Esophagus mucosa (tissue), 1 donor: ENCODE measurements around the gene GATC. TPM values are rescaled to one million over a fixed set of nuclear protein-coding genes. Genes with fewer than 3 reads are reported as not detected.
"Not testable (repeated sequence)": the region's sequence is repeated elsewhere in the genome, so short reads cannot be mapped to it uniquely, and the experiment has no call there.

ENCODE experiments used
- ATAC-seq: fragments of 200-7000 bp; cut with Tn5 transposase; one replicate; pipeline ENCODE4 v1.9.1; 2020
- total RNA-seq: library from RNA; stranded (reverse); gene quantifications from one replicate; pipeline ENCODE4 v1.2.4, GENCODE V29; 2023
- donor health status: DM: yes; HTN: yes; CAD: no.

The GATC gene
- total RNA-seq, 1 donor from 2014 or later: 9.8 TPM

- peak; percentile 99 for ATAC-seq
Observed at GRCh38 chr12:120437735-120438494, 8.3 kb upstream of the GATC start, which contains the start of gene COX6A1. Gene COX6A1, plus strand, starts transcription at chr12:120438113. Its CDS starts 14 bp downstream, at chr12:120438127.

DNA sequence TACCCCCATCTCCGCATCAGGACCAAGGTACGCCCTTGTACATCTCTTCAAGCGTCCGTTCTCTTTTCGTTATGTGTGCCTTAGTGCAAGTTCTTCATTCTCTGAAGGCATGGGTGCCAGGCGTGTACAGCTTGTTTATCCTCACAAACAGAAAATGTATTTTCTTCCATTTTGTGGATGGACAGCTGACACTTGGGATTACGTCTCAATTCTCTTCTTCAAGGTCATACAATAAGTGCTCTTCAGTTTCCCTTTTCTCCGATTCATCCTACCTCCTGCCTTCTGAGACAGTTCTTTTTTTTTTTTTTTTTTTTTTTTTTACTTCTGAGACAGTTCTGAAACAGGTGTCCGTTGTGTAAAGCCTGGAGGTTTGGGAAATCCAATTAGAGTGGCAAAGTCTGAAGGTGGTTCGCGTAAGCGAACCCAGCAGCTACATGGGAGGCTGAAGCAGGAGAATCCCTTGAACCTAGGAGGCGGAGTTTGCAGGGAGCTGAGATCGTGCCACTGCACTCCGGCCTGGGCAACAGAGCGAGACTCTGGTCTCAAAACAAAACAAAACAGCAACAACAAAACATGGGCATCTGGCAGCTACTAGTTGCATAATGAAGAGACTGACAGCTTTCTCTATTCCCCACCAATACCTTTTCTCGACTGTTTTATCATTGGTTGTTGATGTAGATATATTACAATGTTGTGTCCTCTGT lies 7.6 kb upstream of the GATC start:
- peak; percentile 4 for ATAC-seq

GRCh38 chr12:120439646-120440247 lies 6.5 kb upstream of the GATC start:
- peak; percentile 42 for ATAC-seq

- no peak for ATAC-seq
Observed at GRCh38 chr12:120444676-120445075, 1.6 kb upstream of the GATC start.

DNA sequence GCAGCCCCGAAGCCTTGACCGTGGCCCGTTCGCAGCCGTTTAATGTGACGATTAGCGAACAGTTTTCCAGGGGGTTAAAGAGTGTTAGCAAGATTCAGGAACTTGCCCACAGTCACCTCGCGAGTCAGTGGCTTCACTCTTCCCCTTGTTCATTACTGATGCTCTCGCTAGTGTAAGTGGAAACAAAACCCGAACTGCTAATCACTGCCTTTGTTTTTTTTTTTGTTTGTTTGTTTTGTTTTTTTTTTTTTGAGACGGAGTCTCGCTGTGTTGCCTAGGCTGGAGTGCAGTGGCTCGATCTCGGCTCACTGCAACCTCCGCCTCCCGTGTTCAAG lies 567 bp downstream of the GATC start:
- not testable (repeated sequence) for ATAC-seq

GRCh38 chr12:120447992-120448391 lies 1.7 kb downstream of the GATC start:
- ATAC-seq: no peak

GRCh38 chr12:120452524-120452923 lies 6.3 kb downstream of the GATC start:
- ATAC-seq: not testable (repeated sequence)

GRCh38 chr12:120453060-120453750 lies 7.0 kb downstream of the GATC start:
- ATAC-seq: no peak

DNA sequence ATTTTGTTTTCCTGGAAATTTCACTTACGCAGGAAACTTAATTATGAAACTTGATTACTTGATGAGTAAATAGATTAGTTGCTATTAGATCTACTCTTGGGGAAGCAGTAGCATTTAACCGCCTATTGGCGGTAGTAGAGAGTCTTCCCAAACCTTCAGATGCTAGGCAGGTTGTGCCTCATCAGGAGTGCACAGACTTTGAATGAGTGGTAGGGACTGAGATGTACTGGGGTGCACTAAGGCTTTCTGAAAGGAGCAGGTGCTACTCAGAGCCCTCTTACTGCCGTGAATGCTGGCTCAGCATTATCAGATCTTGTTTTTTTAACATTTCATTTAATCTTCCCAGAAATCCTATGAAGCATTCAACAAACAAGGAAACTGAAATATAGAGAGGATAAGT lies 7.7 kb downstream of the GATC start:
- ATAC-seq: peak; percentile 70

GRCh38 chr12:120455302-120455701 lies 9.1 kb downstream of the GATC start:
- ATAC-seq: no peak

DNA sequence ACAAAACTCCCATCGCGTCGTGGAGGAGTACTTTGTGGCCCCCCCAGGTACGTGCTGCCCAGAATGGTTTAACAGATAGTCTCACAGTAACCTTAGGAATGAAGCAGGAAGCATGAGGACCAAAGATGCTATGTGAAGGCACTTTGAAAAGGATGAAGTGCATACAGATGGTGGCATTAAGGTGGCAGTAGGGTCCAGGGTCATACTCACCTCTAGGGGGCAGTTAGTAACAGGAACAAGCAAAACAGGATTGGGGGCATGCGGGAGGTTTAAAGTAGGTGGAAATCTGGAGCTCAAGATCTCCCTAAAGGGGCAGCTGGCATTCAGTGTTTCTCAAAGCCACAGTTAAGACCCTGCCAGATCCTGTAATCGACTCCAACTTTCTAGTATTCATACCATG lies 10.9 kb downstream of the GATC start:
- no peak for ATAC-seq

DNA sequence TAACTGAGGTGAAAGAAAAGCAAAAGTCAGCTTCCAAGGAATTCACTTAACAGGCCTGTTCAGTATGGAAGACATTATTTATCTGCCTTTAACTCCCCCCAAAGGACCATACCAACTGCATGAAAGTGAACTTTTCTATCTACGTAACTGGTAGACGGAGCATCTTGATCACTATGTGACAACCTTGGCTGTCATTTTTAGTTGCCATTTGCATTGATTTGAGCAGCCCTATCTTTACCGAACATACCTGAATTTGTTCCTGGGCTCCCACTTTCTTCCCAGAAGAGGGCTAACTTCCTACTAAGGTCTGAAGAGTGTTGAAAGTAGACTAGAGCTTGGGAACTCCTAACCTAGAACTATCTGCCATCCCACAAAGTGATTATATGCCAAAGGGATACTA lies 13.9 kb downstream of the GATC start:
- no peak for ATAC-seq

DNA sequence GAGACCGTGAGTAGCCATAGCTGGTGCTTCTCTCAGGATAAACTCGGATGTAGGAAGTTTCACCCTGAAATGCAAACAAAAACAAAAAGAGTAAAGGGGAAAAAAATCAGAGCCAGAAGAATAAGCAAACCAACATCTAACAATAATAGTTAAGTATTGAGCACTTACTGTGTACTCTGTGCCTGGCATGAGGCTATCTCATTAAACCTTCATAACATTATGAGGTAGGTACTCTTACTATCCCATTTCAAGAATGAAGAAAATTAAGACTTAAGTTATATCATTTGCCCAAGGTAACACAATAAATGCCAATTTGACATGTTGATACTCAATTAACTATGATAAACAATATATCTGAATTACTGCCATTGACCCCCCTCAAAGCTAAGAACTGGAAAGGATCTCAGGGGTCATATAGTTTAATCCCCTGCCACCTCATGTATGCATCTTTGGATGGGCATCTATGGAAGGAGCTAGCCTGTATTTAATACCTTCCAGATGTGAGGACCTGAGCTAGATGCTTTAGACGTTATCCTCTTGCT lies 15.9 kb downstream of the GATC start:
- no peak for ATAC-seq

- ATAC-seq: no peak
Observed at GRCh38 chr12:120463712-120464111, 17.5 kb downstream of the GATC start.

- ATAC-seq: no peak
Observed at GRCh38 chr12:120465756-120466155, 19.5 kb downstream of the GATC start.

DNA sequence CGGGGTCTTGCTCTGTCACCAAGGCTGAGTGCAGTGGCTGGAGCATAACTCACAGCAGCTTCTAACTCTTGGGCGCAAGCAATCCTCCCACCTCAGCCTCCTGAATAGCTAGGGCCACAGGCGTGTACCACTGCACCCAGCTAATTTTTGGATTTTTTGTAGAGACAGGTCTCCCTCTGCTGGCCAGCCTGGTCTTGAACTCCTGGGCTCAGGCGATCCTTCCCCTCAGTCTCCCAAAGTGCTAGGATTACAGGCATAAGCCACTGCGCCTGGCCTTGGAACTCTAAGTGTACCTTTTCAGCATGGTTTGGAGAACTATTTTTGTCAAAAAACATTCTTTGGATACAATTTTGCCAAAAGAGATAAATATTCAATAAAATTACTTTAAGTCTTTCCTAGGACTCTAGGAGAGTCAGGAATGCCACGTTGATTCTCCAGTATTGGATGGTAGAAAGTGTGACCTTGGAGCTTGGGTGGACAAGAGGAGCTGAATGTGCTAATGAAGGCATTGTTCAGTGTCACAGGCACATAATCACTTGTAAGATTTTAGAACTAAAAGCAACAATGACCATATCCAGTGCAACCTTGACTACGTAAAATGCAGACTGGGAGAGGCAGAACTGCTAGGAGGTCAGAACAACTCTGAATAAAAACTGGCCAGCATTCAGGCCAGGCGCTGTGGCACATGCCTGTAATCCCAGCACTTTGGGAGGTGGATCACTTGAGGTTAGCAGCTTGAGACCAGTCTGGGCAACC lies 20.5 kb downstream of the GATC start:
- ATAC-seq: no peak

- no peak for ATAC-seq
Observed at GRCh38 chr12:120467439-120467838, 21.2 kb downstream of the GATC start.

DNA sequence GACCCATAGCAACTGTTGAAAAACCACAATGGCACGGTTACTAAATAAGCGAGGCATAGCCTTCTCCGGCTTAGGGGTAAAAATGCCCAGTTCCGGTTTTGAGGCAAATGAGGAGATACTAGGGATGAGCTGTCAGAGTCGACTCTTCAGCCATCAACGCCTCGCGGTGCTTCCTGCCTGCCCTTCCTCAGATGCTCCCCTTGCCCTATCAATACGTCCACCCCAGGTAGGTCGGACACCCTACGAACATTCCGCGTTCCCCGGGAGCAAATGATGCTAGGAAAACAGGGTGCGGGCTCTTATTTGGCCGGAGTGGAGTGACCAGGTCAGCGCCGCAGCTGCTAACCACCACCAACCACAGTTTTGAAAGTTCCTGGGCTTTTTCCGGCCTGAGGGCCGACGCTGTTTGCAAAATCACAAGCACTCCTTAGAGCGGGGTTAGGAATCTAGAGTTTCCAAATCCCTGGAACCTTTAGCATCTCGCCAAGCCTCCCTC lies 22.1 kb downstream of the GATC start:
- ATAC-seq: peak; percentile 2

- no peak for ATAC-seq
Observed at GRCh38 chr12:120468821-120469449, 22.7 kb downstream of the GATC start.

GRCh38 chr12:120469450-120470149 lies 23.4 kb downstream of the GATC start, which contains the start of gene SRSF9:
Gene SRSF9, minus strand, starts transcription at chr12:120469748. Its CDS starts 139 bp downstream, at chr12:120469609.
- peak; percentile 88 for ATAC-seq
